Lower lobe of right lung (tissue), 2 donors: Measurements from ENCODE around the gene MPND. TPM values are rescaled to one million over a fixed set of nuclear protein-coding genes. Genes with fewer than 3 reads are reported as not detected.

Source experiments
- ATAC-seq, 2 donors: fragments of 200-7000 bp; cut with Tn5 transposase; one replicate each; pipeline ENCODE4 v1.9.1; 2020 to 2022; ENCODE audit warnings: mild to moderate bottlenecking in 2 of 2, moderate library complexity in 2 of 2
- DNase-seq: peaks from one replicate; pipeline ENCODE4 v3.0.0-alpha.2; 2020
- H3K27ac ChIP-seq: fragments of 200-600 bp; one replicate; pipeline ENCODE4 v1.8.0; 2022
- H3K27me3 ChIP-seq: fragments of 200-600 bp; one replicate; pipeline ENCODE4 v1.8.0; 2022; ENCODE audit warnings: low read depth
- H3K36me3 ChIP-seq: fragments of 200-600 bp; one replicate; pipeline ENCODE4 v1.8.0; 2022; ENCODE audit warnings: mild to moderate bottlenecking
- H3K4me1 ChIP-seq: fragments of 200-600 bp; one replicate; pipeline ENCODE4 v1.8.0; 2022
- H3K4me3 ChIP-seq: fragments of 200-600 bp; one replicate; pipeline ENCODE4 v1.8.0; 2022; ENCODE audit warnings: mild to moderate bottlenecking
- H3K9me3 ChIP-seq: fragments of 200-600 bp; one replicate; pipeline ENCODE4 v1.8.0; 2022
- CTCF ChIP-seq: fragments of 200-600 bp; IDR thresholded peaks from one replicate; pipeline ENCODE4 v1.8.0; 2022; ENCODE audit warnings: antibody characterized with exemption, mild to moderate bottlenecking
- intact Hi-C: fragments of 100-400 bp; cut with DNase I; formaldehyde crosslinking; loops from one replicate; pipeline ENCODE4 v1.11.0; 2022
- long read RNA-seq: library from polyadenylated mRNA; unstranded; transcript quantifications from one replicate; pipeline ENCODE4 v2.0.0, GENCODE V29; 2021
- total RNA-seq: library from RNA; stranded (reverse); fragmentation: NEBNext Ultra II Directional; extraction: Animal tissue kit (Norgen Biotek cat#: 25700); gene quantifications from one replicate; pipeline ENCODE4 v1.2.1, GENCODE V29; 2021
- donor health status: DM: no; HTN: yes; CAD: no; lungs with severe emphysema.

MPND gene
- 41.2 TPM for total RNA-seq
- long read RNA-seq, transcript MPND-207 (13 exons, 1,611 nt): major isoform, 19 of 38 reads
- long read RNA-seq, partial matches to known transcripts: 15 of 38 reads
- long read RNA-seq, other reads (novel, unspliced or antisense): 2 of 38 reads

- Histone ChIP-seq H3K36me3 (peaks cover 15% of the 10 kb centered on the region), H3K27ac (peak within 1 kb of the TSS; percentile 91), H3K9me3 (no peaks in the 10 kb centered on the region), H3K4me3 (peak within 1 kb of the TSS; percentile 89), H3K27me3 (no peaks in the 10 kb centered on the region), H3K4me1 (peaks cover 19% of the 10 kb centered on the region)
- TF ChIP-seq CTCF: no peak
- DNase-seq (peak; percentile 96), ATAC-seq (peak; percentile 92 to 93)
- intact Hi-C loops: no loop called here
These were observed at the start of gene MPND for GRCh38 chr19:4343370-4344307. Gene MPND, plus strand, starts transcription at chr19:4343562. Its CDS starts 32 bp downstream, at chr19:4343594.

GRCh38 chr19:4294389-4294788 is 49.0 kb upstream of the MPND start:
- Histone ChIP-seq H3K4me1 (no peaks in the 10 kb centered on the region), H3K36me3 (no peaks in the 10 kb centered on the region), H3K9me3 (no peaks in the 10 kb centered on the region), H3K4me3 (no peak overlapping the region), H3K27me3 (peaks cover 34% of the 10 kb centered on the region), H3K27ac (no peak overlapping the region)
- no peak for DNase-seq
- no peak for TF ChIP-seq CTCF
- no peak for ATAC-seq
- intact Hi-C loops: no loop called here

- no peak overlapping the region for H3K4me3 ChIP-seq
- intact Hi-C loops: no loop called here
- peaks cover 29% of the 10 kb centered on the region for H3K27me3 ChIP-seq
- no peaks in the 10 kb centered on the region for H3K36me3 ChIP-seq
- no peaks in the 10 kb centered on the region for H3K4me1 ChIP-seq
- ATAC-seq (no peak), DNase-seq (no peak)
- H3K27ac ChIP-seq: no peak overlapping the region
- TF ChIP-seq CTCF: no peak
- H3K9me3 ChIP-seq: no peaks in the 10 kb centered on the region
These were observed 47.2 kb upstream of the MPND start for GRCh38 chr19:4295972-4296771.

- intact Hi-C loops: no loop called here
- no peak for ATAC-seq
- H3K4me1 ChIP-seq: no peaks in the 10 kb centered on the region
- no peak for TF ChIP-seq CTCF
- no peak overlapping the region for H3K4me3 ChIP-seq
- DNase-seq: no peak
- H3K27ac ChIP-seq: no peak overlapping the region
- H3K27me3 ChIP-seq: peaks cover 31% of the 10 kb centered on the region
- H3K36me3 ChIP-seq: no peaks in the 10 kb centered on the region
- H3K9me3 ChIP-seq: no peaks in the 10 kb centered on the region
These were observed 45.2 kb upstream of the MPND start for GRCh38 chr19:4297901-4298809.
